Fibroblast of skin of back (primary cell): Measurements from ENCODE around the gene MIF.
"Not testable (repeated sequence)": the region's sequence is repeated elsewhere in the genome, so short reads cannot be mapped to it uniquely, and the experiment has no call there.

Source experiments
- DNase-seq: peaks from one replicate; pipeline ENCODE4 v3.0.0-alpha.2; 2013

MIF gene

GRCh38 chr22:23877566-23877965 lies 16.6 kb upstream of the MIF start:
- DNase-seq, result no peak

- DNase-seq, result no peak
Measured at GRCh38 chr22:23878219-23878618, 16.0 kb upstream of the MIF start.

GRCh38 chr22:23882370-23882769 lies 11.8 kb upstream of the MIF start:
- no peak for DNase-seq

- DNase-seq, result no peak
Measured at GRCh38 chr22:23883658-23884057, 10.5 kb upstream of the MIF start.

- DNase-seq, result no peak
Measured at GRCh38 chr22:23884140-23884539, 10.0 kb upstream of the MIF start.

GRCh38 chr22:23888615-23889401 lies 5.4 kb upstream of the MIF start:
- DNase-seq, result peak; percentile 25

- DNase-seq, result no peak
Measured at GRCh38 chr22:23889620-23890019, 4.6 kb upstream of the MIF start.

- no peak for DNase-seq
Measured at GRCh38 chr22:23891726-23892125, 2.5 kb upstream of the MIF start.

GRCh38 chr22:23892130-23892529 lies 2.1 kb upstream of the MIF start:
- no peak for DNase-seq

GRCh38 chr22:23892706-23893105 lies 1.5 kb upstream of the MIF start:
- no peak for DNase-seq

- no peak for DNase-seq
Measured at GRCh38 chr22:23893121-23893944, 850 bp upstream of the MIF start.

- DNase-seq, result peak; percentile 69
Measured at GRCh38 chr22:23894710-23895598, 771 bp downstream of the MIF start.

GRCh38 chr22:23895599-23896144 lies 1.5 kb downstream of the MIF start:
- DNase-seq, result no peak

GRCh38 chr22:23896166-23896522 lies 2.0 kb downstream of the MIF start:
- no peak for DNase-seq

GRCh38 chr22:23896523-23897186 lies 2.5 kb downstream of the MIF start:
- DNase-seq, result no peak

GRCh38 chr22:23897320-23897719 lies 3.1 kb downstream of the MIF start:
- no peak for DNase-seq

- DNase-seq, result no peak
Measured at GRCh38 chr22:23898006-23898974, 4.1 kb downstream of the MIF start.

GRCh38 chr22:23899042-23899745 lies 5.0 kb downstream of the MIF start:
- DNase-seq, result no peak

- not testable (repeated sequence) for DNase-seq
Measured at GRCh38 chr22:23900227-23900626, 6.0 kb downstream of the MIF start.

GRCh38 chr22:23901600-23901999 lies 7.4 kb downstream of the MIF start:
- no peak for DNase-seq
